Stomach (tissue), 4 donors: Measurements from ENCODE around the gene PLA2G3.
A peak's percentile ranks its signal among the peaks of the same experiment; 100 is the strongest.

Experiments
- CTCF ChIP-seq, 7 experiments: fragments of 450-650 bp in 4 of 7; fragments of 200-600 bp in 3 of 7; sonication (generic) in 3 of 7; IDR thresholded peaks; one replicate each; pipeline ENCODE4 v1.5.1; 2016 to 2019; ENCODE audit warnings: antibody characterized with exemption in 7 of 7, control low read depth in 2 of 7, mild to moderate bottlenecking in 1 of 7
- EP300 ChIP-seq: sonication (generic); formaldehyde crosslinking; IDR thresholded peaks from one replicate; pipeline ENCODE4 v1.6.1; 2017; ENCODE audit warnings: antibody characterized with exemption
- POLR2A ChIP-seq, 4 donors: fragments of 450-650 bp; IDR thresholded peaks; one replicate each; pipeline ENCODE4 v1.6.1; 2016; ENCODE audit warnings: antibody characterized with exemption in 4 of 4, control low read depth in 2 of 4, mild to moderate bottlenecking in 1 of 4, moderate library complexity in 1 of 4

GRCh38 chr22:31102441-31103081 lies 37.7 kb downstream of the PLA2G3 start:
- TF ChIP-seq POLR2A (IDR thresholded peaks at IDR 0.05) (no peak), EP300 (peak; percentile 76), CTCF (IDR thresholded peaks at IDR 0.05) (no peak)
